Measurements from ENCODE around the gene AZU1.

DNA sequence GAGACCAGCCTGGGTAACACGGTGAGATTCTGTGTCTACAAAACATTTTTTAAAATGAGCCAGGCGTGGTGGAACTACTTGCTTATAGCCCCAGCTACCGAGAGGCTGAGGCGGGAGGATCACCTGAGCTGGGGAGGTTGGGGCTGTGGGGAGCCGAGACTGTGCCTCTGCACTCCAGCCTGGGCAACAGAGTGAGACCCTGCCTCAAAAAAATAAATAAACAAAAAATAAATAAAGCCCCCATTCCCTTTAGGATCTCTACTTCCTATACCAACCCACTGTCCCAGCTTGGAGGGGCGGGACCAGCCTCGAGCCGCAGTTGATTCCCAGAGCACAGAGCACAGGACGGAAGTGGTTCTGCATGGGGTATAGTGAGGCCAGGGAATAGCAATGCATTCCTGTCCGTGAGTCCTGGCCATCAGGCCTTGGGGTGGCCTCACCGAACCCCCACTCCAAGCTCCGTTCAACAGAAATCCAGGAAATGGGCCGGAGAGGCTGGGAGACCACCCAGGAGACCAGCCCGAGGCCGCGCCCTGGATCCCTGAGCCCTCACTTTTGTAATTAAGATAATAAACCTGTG, 35.2 kb upstream of the AZU1 start:
- TF ChIP-seq, protein P1, sequence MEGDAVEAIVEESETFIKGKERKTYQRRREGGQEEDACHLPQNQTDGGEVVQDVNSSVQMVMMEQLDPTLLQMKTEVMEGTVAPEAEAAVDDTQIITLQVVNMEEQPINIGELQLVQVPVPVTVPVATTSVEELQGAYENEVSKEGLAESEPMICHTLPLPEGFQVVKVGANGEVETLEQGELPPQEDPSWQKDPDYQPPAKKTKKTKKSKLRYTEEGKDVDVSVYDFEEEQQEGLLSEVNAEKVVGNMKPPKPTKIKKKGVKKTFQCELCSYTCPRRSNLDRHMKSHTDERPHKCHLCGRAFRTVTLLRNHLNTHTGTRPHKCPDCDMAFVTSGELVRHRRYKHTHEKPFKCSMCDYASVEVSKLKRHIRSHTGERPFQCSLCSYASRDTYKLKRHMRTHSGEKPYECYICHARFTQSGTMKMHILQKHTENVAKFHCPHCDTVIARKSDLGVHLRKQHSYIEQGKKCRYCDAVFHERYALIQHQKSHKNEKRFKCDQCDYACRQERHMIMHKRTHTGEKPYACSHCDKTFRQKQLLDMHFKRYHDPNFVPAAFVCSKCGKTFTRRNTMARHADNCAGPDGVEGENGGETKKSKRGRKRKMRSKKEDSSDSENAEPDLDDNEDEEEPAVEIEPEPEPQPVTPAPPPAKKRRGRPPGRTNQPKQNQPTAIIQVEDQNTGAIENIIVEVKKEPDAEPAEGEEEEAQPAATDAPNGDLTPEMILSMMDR (IDR thresholded peaks at IDR 0.05) = no peak
- no peak for TF ChIP-seq POLR2A (IDR thresholded peaks at IDR 0.05)

Measured in body of pancreas (tissue), 4 donors.